GM12878 (cell line): ENCODE measurements around the gene SLC25A40. TPM values are rescaled to one million over a fixed set of nuclear protein-coding genes. Genes with fewer than 3 reads are reported as not detected.
A peak's percentile ranks its signal among the peaks of the same experiment; 100 is the strongest.

Source experiments
- ATAC-seq: fragments of 200-7000 bp; cut with Tn5 transposase; 3 replicates; pipeline ENCODE4 v1.9.1; 2020; ENCODE audit warnings: mild to moderate bottlenecking, moderate library complexity
- BruUV-seq: library from RNA; stranded (reverse); fragments of 400-500 nt; replicated peaks from 2 replicates; lab custom pipeline; 2021; lab: Mats Ljungman, UMichigan
- CTCF ChIA-PET: fragments of 300-600 bp; sonication (Branson Sonifier 250); formaldehyde crosslinking; extraction: SDS; loops from one replicate; lab custom pipeline; 2021; ENCODE audit warnings: inconsistent platforms; lab: Yijun Ruan, JAX
- POLR2A ChIA-PET: fragments of 350-600 bp; formaldehyde crosslinking; extraction: SDS; loops from one replicate; lab custom pipeline; 2021; ENCODE audit warnings: inconsistent platforms; lab: Charles Lee
- RAD21 ChIA-PET: fragments of 300-600 bp; sonication (Branson Sonifier 250); formaldehyde crosslinking; loops from one replicate; lab custom pipeline; 2023; ENCODE audit warnings: antibody characterized with exemption; ENCODE audit not compliant: unreplicated experiment; lab: Charles Lee
- SMC1A ChIA-PET: fragments of 300-600 bp; sonication (Branson Sonifier 250); formaldehyde crosslinking; loops from one replicate; lab custom pipeline; 2023; ENCODE audit not compliant: unreplicated experiment, uncharacterized antibody; lab: Charles Lee
- DNase-seq: peaks from one replicate; pipeline ENCODE4 v3.0.0-alpha.2; 2011; ENCODE audit warnings: low read depth, low spot score
- FAIRE-seq: peaks from 3 replicates; lab custom pipeline; 2011; peaks lifted over from hg19 to GRCh38; lab: Jason Lieb, UNC
- H2AFZ ChIP-seq: 2 replicates; pipeline ENCODE4 v1.6.0; 2011; ENCODE audit warnings: low read depth, low read length, control low read depth; ENCODE audit not compliant: control insufficient read depth
- H3K27ac ChIP-seq: 2 replicates; pipeline ENCODE4 v1.5.1; 2011; ENCODE audit warnings: control low read depth; ENCODE audit not compliant: control insufficient read depth, insufficient read depth
- H3K27me3 ChIP-seq, 2 experiments: replicated peaks in 1 of 2; 2 replicates each; pipeline versions ENCODE4 v1.6.0 to v1.6.1; 2011; ENCODE audit warnings: low read length in 1 of 2; ENCODE audit not compliant: control insufficient read depth in 2 of 2, insufficient read depth in 2 of 2
- H3K36me3 ChIP-seq, 2 experiments: 2 replicates each; pipeline ENCODE4 v1.5.1; 2011; ENCODE audit warnings: low read length in 1 of 2; ENCODE audit not compliant: control insufficient read depth in 2 of 2, insufficient read depth in 2 of 2
- H3K4me1 ChIP-seq: 2 replicates; pipeline ENCODE4 v1.6.1; 2011; ENCODE audit warnings: mild to moderate bottlenecking, low read length, moderate library complexity, mixed read lengths; ENCODE audit not compliant: control insufficient read depth, insufficient read depth
- H3K4me2 ChIP-seq: 2 replicates; pipeline ENCODE4 v1.6.0; 2011; ENCODE audit warnings: control low read depth; ENCODE audit not compliant: control insufficient read depth, insufficient read depth
- H3K4me3 ChIP-seq: fragments of 200-600 bp; sonication (generic); 2 replicates; pipeline ENCODE4 v1.5.1; 2016
- H3K79me2 ChIP-seq: 2 replicates; pipeline ENCODE4 v1.6.0; 2011; ENCODE audit warnings: low read length; ENCODE audit not compliant: control insufficient read depth, insufficient read depth
- H3K9ac ChIP-seq: 2 replicates; pipeline ENCODE4 v1.8.0; 2011; ENCODE audit warnings: low read length, control low read depth, mixed read lengths; ENCODE audit not compliant: control insufficient read depth, insufficient read depth
- H3K9me3 ChIP-seq: replicated peaks from 3 replicates; pipeline ENCODE4 v1.5.1; 2011; ENCODE audit warnings: mild to moderate bottlenecking, low read length; ENCODE audit not compliant: control insufficient read depth, insufficient read depth
- H4K20me1 ChIP-seq: 2 replicates; pipeline ENCODE4 v1.6.0; 2011; ENCODE audit not compliant: control insufficient read depth, insufficient read depth
- BACH1 ChIP-seq: fragments of 450-650 bp; IDR thresholded peaks from 2 replicates; pipeline ENCODE4 v1.6.1; 2017; ENCODE audit warnings: mild to moderate bottlenecking, borderline replicate concordance
- BCL11A ChIP-seq: IDR thresholded peaks from 2 replicates; pipeline ENCODE4 v1.6.1; 2011; ENCODE audit warnings: low read depth, low read length
- BMI1 ChIP-seq: fragments of 450-650 bp; IDR thresholded peaks from 2 replicates; pipeline ENCODE4 v1.6.1; 2016; ENCODE audit warnings: mild to moderate bottlenecking, moderate library complexity, borderline replicate concordance
- BRCA1 ChIP-seq: IDR thresholded peaks from 2 replicates; pipeline ENCODE4 v1.6.1; 2011; ENCODE audit warnings: low read depth, low read length, improper control_type of control experiment
- KAT2A ChIP-seq: conservative IDR thresholded peaks from 2 replicates; pipeline ENCODE4 v1.6.1; 2011; ENCODE audit warnings: low read depth, low read length; ENCODE audit not compliant: control insufficient read depth
- MYB ChIP-seq: fragments of 150-350 bp; IDR thresholded peaks from 2 replicates; pipeline ENCODE4 v1.6.1; 2014; ENCODE audit warnings: mild to moderate bottlenecking, low read depth, low read length, borderline replicate concordance
- ZBED1 ChIP-seq: IDR thresholded peaks from 2 replicates; pipeline ENCODE4 v1.6.1; 2016; ENCODE audit warnings: borderline replicate concordance
- ZNF622 ChIP-seq: fragments of 450-650 bp; IDR thresholded peaks from 2 replicates; pipeline ENCODE4 v1.6.1; 2017; ENCODE audit warnings: mild to moderate bottlenecking, inconsistent platforms
- in situ Hi-C: fragments of 300-500 bp; cut with MboI; formaldehyde crosslinking; loops from 9 replicates; pipeline ENCODE4 v1.14.3; 2018; ENCODE audit warnings: mixed read lengths
- intact Hi-C: fragments of 100-400 bp; cut with micrococcal nuclease; formaldehyde crosslinking; loops from one replicate; pipeline ENCODE4 v1.14.2; 2022; ENCODE audit not compliant: unreplicated experiment
- polyA plus RNA-seq, 11 experiments: library from polyadenylated mRNA; depleted of rRNA in 4 of 11; unstranded in 6 of 11; stranded (reverse) in 5 of 11; fragments of >200 nt; fragmentation: Nextera tagmentation in 4 of 11; fragmentation: Illumina TruSeq in 1 of 11; extraction: Ambion mirVana in 4 of 11; extraction: Trizol in 1 of 11; gene quantifications; 1 replicate in 1 of 11; 2 replicates in 10 of 11; pipeline versions ENCODE4 v1.2.1 to v1.2.3, GENCODE V29; 2011 to 2016; ENCODE audit warnings: inconsistent platforms in 2 of 11, missing spikeins in 2 of 11, low read depth in 1 of 11
- total RNA-seq, 4 experiments: library from RNA; depleted of rRNA in 3 of 4; stranded (reverse); fragments of >200 nt in 3 of 4; fragmentation: Illumina TruSeq in 1 of 4; extraction: Trizol in 1 of 4; gene quantifications; 2 replicates each; pipeline versions ENCODE4 v1.2.1 to v1.2.3, GENCODE V29; 2013 to 2021
- TF ChIP-seq, protein P1 (sequence below): fragments of 450-650 bp; IDR thresholded peaks from 2 replicates; pipeline ENCODE4 v1.6.1; 2017; ENCODE audit warnings: borderline replicate concordance
- TF ChIP-seq, protein P2 (sequence below): fragments of 450-650 bp; IDR thresholded peaks from 2 replicates; pipeline ENCODE4 v1.6.1; 2018; ENCODE audit warnings: borderline replicate concordance, mild to moderate bottlenecking; ENCODE audit not compliant: partially characterized antibody

Gene SLC25A40
- total and polyA plus RNA-seq, 10 of the 15 experiments (the other 5 are each of a cell fraction or from before 2014, with no cell fraction given): 15.8 to 60.3 (median 22.2) TPM

GRCh38 chr7:87810130-87810529 is 66.0 kb downstream of the SLC25A40 start (continued):
- TF ChIP-seq MYB: no peak
- TF ChIP-seq, protein P1, sequence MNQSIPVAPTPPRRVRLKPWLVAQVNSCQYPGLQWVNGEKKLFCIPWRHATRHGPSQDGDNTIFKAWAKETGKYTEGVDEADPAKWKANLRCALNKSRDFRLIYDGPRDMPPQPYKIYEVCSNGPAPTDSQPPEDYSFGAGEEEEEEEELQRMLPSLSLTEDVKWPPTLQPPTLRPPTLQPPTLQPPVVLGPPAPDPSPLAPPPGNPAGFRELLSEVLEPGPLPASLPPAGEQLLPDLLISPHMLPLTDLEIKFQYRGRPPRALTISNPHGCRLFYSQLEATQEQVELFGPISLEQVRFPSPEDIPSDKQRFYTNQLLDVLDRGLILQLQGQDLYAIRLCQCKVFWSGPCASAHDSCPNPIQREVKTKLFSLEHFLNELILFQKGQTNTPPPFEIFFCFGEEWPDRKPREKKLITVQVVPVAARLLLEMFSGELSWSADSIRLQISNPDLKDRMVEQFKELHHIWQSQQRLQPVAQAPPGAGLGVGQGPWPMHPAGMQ: no peak
- no peak for TF ChIP-seq BRCA1
- TF ChIP-seq ZBED1: no peak
- TF ChIP-seq, protein P2, sequence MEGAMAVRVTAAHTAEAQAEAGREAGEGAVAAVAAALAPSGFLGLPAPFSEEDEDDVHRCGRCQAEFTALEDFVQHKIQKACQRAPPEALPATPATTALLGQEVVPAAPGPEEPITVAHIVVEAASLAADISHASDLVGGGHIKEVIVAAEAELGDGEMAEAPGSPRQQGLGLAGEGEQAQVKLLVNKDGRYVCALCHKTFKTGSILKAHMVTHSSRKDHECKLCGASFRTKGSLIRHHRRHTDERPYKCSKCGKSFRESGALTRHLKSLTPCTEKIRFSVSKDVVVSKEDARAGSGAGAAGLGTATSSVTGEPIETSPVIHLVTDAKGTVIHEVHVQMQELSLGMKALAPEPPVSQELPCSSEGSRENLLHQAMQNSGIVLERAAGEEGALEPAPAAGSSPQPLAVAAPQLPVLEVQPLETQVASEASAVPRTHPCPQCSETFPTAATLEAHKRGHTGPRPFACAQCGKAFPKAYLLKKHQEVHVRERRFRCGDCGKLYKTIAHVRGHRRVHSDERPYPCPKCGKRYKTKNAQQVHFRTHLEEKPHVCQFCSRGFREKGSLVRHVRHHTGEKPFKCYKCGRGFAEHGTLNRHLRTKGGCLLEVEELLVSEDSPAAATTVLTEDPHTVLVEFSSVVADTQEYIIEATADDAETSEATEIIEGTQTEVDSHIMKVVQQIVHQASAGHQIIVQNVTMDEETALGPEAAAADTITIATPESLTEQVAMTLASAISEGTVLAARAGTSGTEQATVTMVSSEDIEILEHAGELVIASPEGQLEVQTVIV: no peak

GRCh38 chr7:87806150-87806549 is 70.0 kb downstream of the SLC25A40 start:
- TF ChIP-seq ZNF622: no peak
- no peak for TF ChIP-seq BCL11A
- TF ChIP-seq BACH1: no peak
- TF ChIP-seq BMI1: no peak
- TF ChIP-seq KAT2A: no peak
- RAD21 ChIA-PET: no interaction called here
- Histone ChIP-seq H3K4me1 (no peaks in the 10 kb centered on the region), H3K9me3 (no peaks in the 10 kb centered on the region), H3K27ac (no peak overlapping the region), H3K79me2 (no peaks in the 10 kb centered on the region), H3K4me3 (no peak overlapping the region), H4K20me1 (no peaks in the 10 kb centered on the region), H3K4me2 (no peak overlapping the region), H2AFZ (no peak overlapping the region), H3K36me3 (no peaks in the 10 kb centered on the region), H3K27me3 (no peaks in the 10 kb centered on the region), H3K9ac (no peak overlapping the region)
- intact Hi-C loops: no loop called here
- POLR2A ChIA-PET: no interaction called here
- no TSS peak for BruUV-seq
- CTCF ChIA-PET: interaction anchor here (2.6 kb wide), 1 partner anchor 306 kb away, joined by 10 read pairs; no protein-coding TSS in a partner anchor
- DNase-seq (no peak), FAIRE-seq (no peak), ATAC-seq (peak; percentile 53)
- in situ Hi-C loops: no loop called here
- SMC1A ChIA-PET: interaction anchor here (1.4 kb wide), 1 partner anchor 11 kb away, joined by 5 read pairs; no protein-coding TSS in a partner anchor
